Measurements from ENCODE around the gene TLE7. TPM values are rescaled to one million over a fixed set of nuclear protein-coding genes. Genes with fewer than 3 reads are reported as not detected.

TLE7 gene
- not detected for total RNA-seq

- Mint-ChIP-seq H3K9me3 (peaks cover 5% of the 10 kb centered on the region), H3K27ac (no peak within 1 kb of the TSS), H3K27me3 (peaks cover 16 to 18% of the 10 kb centered on the region in 2 donors), H3K4me3 (no peak within 1 kb of the TSS), H3K4me1 (ENCODE audit: low read depth in 2 of 2) (peaks cover 2 to 8% of the 10 kb centered on the region in 2 donors), H3K36me3 (peaks cover 7% of the 10 kb centered on the region)
- DNase-seq (ENCODE audit: low spot score) (no peak), ATAC-seq (no peak)
Observed at GRCh38 chr16:71442051-71442440, at the start of gene TLE7. Gene TLE7 (minus strand): TSS chr16:71442054. CDS start chr16:71433324, 8,730 bp downstream.

GRCh38 chr16:71491054-71491453 lies 49.2 kb upstream of the TLE7 start:
- peaks cover 0 to 3% of the 10 kb centered on the region in 2 donors for H3K4me1 Mint-ChIP-seq (ENCODE audit: low read depth in 2 of 2)
- ATAC-seq = no peak
- no peak overlapping the region for H3K27ac Mint-ChIP-seq
- H3K27me3 Mint-ChIP-seq = peaks cover 17 to 20% of the 10 kb centered on the region in 2 donors
- DNase-seq (ENCODE audit: low spot score) = no peak
- no peak overlapping the region for H3K4me3 Mint-ChIP-seq
- no peaks in the 10 kb centered on the region for H3K9me3 Mint-ChIP-seq
- no peaks in the 10 kb centered on the region for H3K36me3 Mint-ChIP-seq

GRCh38 chr16:71490361-71490760 lies 48.5 kb upstream of the TLE7 start:
- peaks cover 17% of the 10 kb centered on the region in 2 donors for H3K27me3 Mint-ChIP-seq
- peaks cover 0 to 3% of the 10 kb centered on the region in 2 donors for H3K4me1 Mint-ChIP-seq (ENCODE audit: low read depth in 2 of 2)
- no peaks in the 10 kb centered on the region for H3K9me3 Mint-ChIP-seq
- DNase-seq (ENCODE audit: low spot score) = no peak
- no peaks in the 10 kb centered on the region for H3K36me3 Mint-ChIP-seq
- H3K27ac Mint-ChIP-seq = no peak overlapping the region
- ATAC-seq = no peak
- no peak overlapping the region for H3K4me3 Mint-ChIP-seq

GRCh38 chr16:71489122-71489521 lies 47.3 kb upstream of the TLE7 start, which contains the start of gene ZNF19:
Gene ZNF19 (minus strand): TSS chr16:71489324. CDS start chr16:71482114, 7,210 bp downstream.
- Mint-ChIP-seq H3K36me3 (no peaks in the 10 kb centered on the region), H3K4me1 (ENCODE audit: low read depth in 2 of 2) (peaks cover 6 to 8% of the 10 kb centered on the region in 2 donors), H3K9me3 (no peaks in the 10 kb centered on the region), H3K4me3 (no peak within 1 kb of the TSS), H3K27me3 (peaks cover 15 to 17% of the 10 kb centered on the region in 2 donors), H3K27ac (no peak within 1 kb of the TSS)
- no peak for ATAC-seq
- no peak for DNase-seq (ENCODE audit: low spot score)

- peaks cover 4 to 5% of the 10 kb centered on the region in 2 donors for H3K27me3 Mint-ChIP-seq
- H3K36me3 Mint-ChIP-seq = no peaks in the 10 kb centered on the region
- H3K4me3 Mint-ChIP-seq = peak overlapping the region; percentile 84
- H3K27ac Mint-ChIP-seq = peak overlapping the region; percentile 74 to 86
- DNase-seq (ENCODE audit: low spot score) (peak; percentile 86), ATAC-seq (peak; percentile 92 to 94)
- peaks cover 13 to 15% of the 10 kb centered on the region in 2 donors for H3K4me1 Mint-ChIP-seq (ENCODE audit: low read depth in 2 of 2)
- H3K9me3 Mint-ChIP-seq = no peaks in the 10 kb centered on the region
Observed at GRCh38 chr16:71484006-71484893, 42.4 kb upstream of the TLE7 start.

- H3K9me3 Mint-ChIP-seq = no peaks in the 10 kb centered on the region
- peaks cover 13 to 15% of the 10 kb centered on the region in 2 donors for H3K4me1 Mint-ChIP-seq (ENCODE audit: low read depth in 2 of 2)
- ATAC-seq (no peak), DNase-seq (ENCODE audit: low spot score) (no peak)
- no peak overlapping the region for H3K4me3 Mint-ChIP-seq
- peaks cover 4% of the 10 kb centered on the region for H3K36me3 Mint-ChIP-seq
- H3K27ac Mint-ChIP-seq = peak overlapping the region in 1 of 2 donors; percentile 30
- peaks cover 2 to 4% of the 10 kb centered on the region in 2 donors for H3K27me3 Mint-ChIP-seq
Observed at GRCh38 chr16:71482569-71482968, 40.7 kb upstream of the TLE7 start.

GRCh38 chr16:71480956-71481355 lies 39.1 kb upstream of the TLE7 start:
- ATAC-seq (no peak), DNase-seq (ENCODE audit: low spot score) (no peak)
- Mint-ChIP-seq H3K36me3 (peaks cover 13% of the 10 kb centered on the region), H3K4me3 (no peak overlapping the region), H3K27ac (no peak overlapping the region), H3K4me1 (ENCODE audit: low read depth in 2 of 2) (peaks cover 13% of the 10 kb centered on the region in 2 donors), H3K27me3 (no peaks in the 10 kb centered on the region), H3K9me3 (no peaks in the 10 kb centered on the region)

- no peak overlapping the region for H3K27ac Mint-ChIP-seq
- peaks cover 7 to 9% of the 10 kb centered on the region in 2 donors for H3K4me1 Mint-ChIP-seq (ENCODE audit: low read depth in 2 of 2)
Observed at GRCh38 chr16:71479420-71479819, 37.6 kb upstream of the TLE7 start.

GRCh38 chr16:71476457-71477124 lies 34.7 kb upstream of the TLE7 start:
- no peak overlapping the region for H3K4me3 Mint-ChIP-seq
- no peak for ATAC-seq

More at GRCh38 chr16:71479420-71479819, 37.6 kb upstream of the TLE7 start:
- H3K9me3 Mint-ChIP-seq = no peaks in the 10 kb centered on the region
- no peak for DNase-seq (ENCODE audit: low spot score)
- ATAC-seq = no peak
- H3K27me3 Mint-ChIP-seq = no peaks in the 10 kb centered on the region
- H3K36me3 Mint-ChIP-seq = peaks cover 15% of the 10 kb centered on the region
- no peak overlapping the region for H3K4me3 Mint-ChIP-seq

GRCh38 chr16:71474864-71475263 lies 33.0 kb upstream of the TLE7 start:
- DNase-seq (ENCODE audit: low spot score) = no peak
- H3K9me3 Mint-ChIP-seq = no peaks in the 10 kb centered on the region
- no peak overlapping the region for H3K27ac Mint-ChIP-seq
- H3K27me3 Mint-ChIP-seq = no peaks in the 10 kb centered on the region
- H3K4me3 Mint-ChIP-seq = no peak overlapping the region
- no peak for ATAC-seq
- no peaks in the 10 kb centered on the region for H3K4me1 Mint-ChIP-seq (ENCODE audit: low read depth in 2 of 2)
- peaks cover 15% of the 10 kb centered on the region for H3K36me3 Mint-ChIP-seq

More at GRCh38 chr16:71476457-71477124, 34.7 kb upstream of the TLE7 start:
- no peak overlapping the region for H3K27ac Mint-ChIP-seq
- no peak for DNase-seq (ENCODE audit: low spot score)
- H3K36me3 Mint-ChIP-seq = peaks cover 15% of the 10 kb centered on the region
- H3K27me3 Mint-ChIP-seq = no peaks in the 10 kb centered on the region
- no peaks in the 10 kb centered on the region for H3K4me1 Mint-ChIP-seq (ENCODE audit: low read depth in 2 of 2)
- H3K9me3 Mint-ChIP-seq = no peaks in the 10 kb centered on the region

GRCh38 chr16:71473891-71474290 lies 32.0 kb upstream of the TLE7 start:
- Mint-ChIP-seq H3K4me1 (ENCODE audit: low read depth in 2 of 2) (no peaks in the 10 kb centered on the region), H3K36me3 (peaks cover 15% of the 10 kb centered on the region), H3K4me3 (no peak overlapping the region), H3K27ac (no peak overlapping the region), H3K27me3 (no peaks in the 10 kb centered on the region), H3K9me3 (no peaks in the 10 kb centered on the region)
- ATAC-seq (no peak), DNase-seq (ENCODE audit: low spot score) (no peak)

GRCh38 chr16:71472931-71473330 lies 31.1 kb upstream of the TLE7 start:
- DNase-seq (ENCODE audit: low spot score) (no peak), ATAC-seq (no peak)
- Mint-ChIP-seq H3K27me3 (no peaks in the 10 kb centered on the region), H3K4me3 (no peak overlapping the region), H3K27ac (no peak overlapping the region), H3K36me3 (peaks cover 15% of the 10 kb centered on the region), H3K9me3 (no peaks in the 10 kb centered on the region), H3K4me1 (ENCODE audit: low read depth in 2 of 2) (no peaks in the 10 kb centered on the region)

- Mint-ChIP-seq H3K27me3 (no peaks in the 10 kb centered on the region), H3K9me3 (no peaks in the 10 kb centered on the region), H3K27ac (no peak overlapping the region), H3K4me3 (no peak overlapping the region), H3K36me3 (peaks cover 10% of the 10 kb centered on the region), H3K4me1 (ENCODE audit: low read depth in 2 of 2) (no peaks in the 10 kb centered on the region)
- DNase-seq (ENCODE audit: low spot score) (no peak), ATAC-seq (no peak)
Observed at GRCh38 chr16:71472051-71472450, 30.2 kb upstream of the TLE7 start.

- Mint-ChIP-seq H3K27me3 (no peaks in the 10 kb centered on the region), H3K4me3 (no peak overlapping the region), H3K9me3 (no peaks in the 10 kb centered on the region), H3K4me1 (ENCODE audit: low read depth in 2 of 2) (peaks cover 4 to 8% of the 10 kb centered on the region in 2 donors), H3K36me3 (no peaks in the 10 kb centered on the region), H3K27ac (no peak overlapping the region)
- no peak for DNase-seq (ENCODE audit: low spot score)
- peak; percentile 43 to 56 for ATAC-seq
Observed at GRCh38 chr16:71467810-71468209, 26.0 kb upstream of the TLE7 start.
